Measurements from ENCODE around the gene CBL. TPM values are rescaled to one million over a fixed set of nuclear protein-coding genes. Genes with fewer than 3 reads are reported as not detected.

Gene CBL
- total RNA-seq, 1 donor from 2014 or later: 22.5 TPM

DNA sequence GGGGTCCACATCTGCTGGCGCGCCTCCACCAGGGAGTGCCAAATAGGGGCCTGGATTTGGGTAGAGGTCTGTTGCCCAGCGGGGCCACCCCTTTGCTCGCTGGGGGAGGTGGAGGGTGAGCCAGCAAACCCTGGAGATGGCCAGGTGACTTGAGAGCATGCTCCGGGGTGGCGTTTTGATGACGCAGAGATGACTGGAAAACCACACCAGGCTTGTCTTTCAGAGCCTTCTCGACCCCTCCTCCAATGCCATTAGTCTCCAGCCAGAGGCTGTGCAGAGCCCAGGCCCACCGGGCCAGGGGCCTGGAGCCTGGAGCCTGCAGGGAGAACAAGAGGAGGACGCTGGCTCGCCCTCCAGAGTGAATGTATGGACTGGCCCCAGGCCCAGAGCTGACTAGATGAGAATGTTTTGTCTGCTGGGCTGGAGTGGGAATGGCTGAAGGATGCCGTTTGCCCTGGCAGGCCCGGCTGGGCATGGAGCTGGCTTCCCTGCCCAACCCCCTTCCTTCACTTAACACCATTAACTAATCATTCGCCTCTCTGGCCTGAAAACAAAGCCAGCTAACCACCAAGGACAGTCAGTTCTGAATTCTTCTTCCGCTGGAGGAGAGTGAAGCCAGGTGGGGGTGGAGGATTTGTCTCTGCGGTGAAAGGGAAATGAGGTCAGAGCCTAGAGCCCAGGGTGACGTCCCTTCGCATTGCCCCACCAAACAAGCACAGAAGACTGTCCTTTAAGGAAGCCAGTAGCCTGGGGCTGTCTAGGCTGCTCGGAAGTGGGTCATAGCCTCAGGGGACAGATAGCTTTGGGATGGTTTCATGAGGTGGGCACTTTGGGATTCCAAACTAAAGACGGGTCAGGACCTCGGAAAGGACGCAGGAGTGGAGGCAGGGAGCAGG is 112.3 kb downstream of the CBL start:
- Histone ChIP-seq H3K36me3 (ENCODE audit: control insufficient read depth, insufficient read depth, low read length) (no peaks in the 10 kb centered on the region), H3K27me3 (ENCODE audit: control insufficient read depth, insufficient read depth, low read length) (no peaks in the 10 kb centered on the region), H3K4me3 (ENCODE audit: low read depth, low read length) (no peak overlapping the region)
- TF ChIP-seq, protein P1, sequence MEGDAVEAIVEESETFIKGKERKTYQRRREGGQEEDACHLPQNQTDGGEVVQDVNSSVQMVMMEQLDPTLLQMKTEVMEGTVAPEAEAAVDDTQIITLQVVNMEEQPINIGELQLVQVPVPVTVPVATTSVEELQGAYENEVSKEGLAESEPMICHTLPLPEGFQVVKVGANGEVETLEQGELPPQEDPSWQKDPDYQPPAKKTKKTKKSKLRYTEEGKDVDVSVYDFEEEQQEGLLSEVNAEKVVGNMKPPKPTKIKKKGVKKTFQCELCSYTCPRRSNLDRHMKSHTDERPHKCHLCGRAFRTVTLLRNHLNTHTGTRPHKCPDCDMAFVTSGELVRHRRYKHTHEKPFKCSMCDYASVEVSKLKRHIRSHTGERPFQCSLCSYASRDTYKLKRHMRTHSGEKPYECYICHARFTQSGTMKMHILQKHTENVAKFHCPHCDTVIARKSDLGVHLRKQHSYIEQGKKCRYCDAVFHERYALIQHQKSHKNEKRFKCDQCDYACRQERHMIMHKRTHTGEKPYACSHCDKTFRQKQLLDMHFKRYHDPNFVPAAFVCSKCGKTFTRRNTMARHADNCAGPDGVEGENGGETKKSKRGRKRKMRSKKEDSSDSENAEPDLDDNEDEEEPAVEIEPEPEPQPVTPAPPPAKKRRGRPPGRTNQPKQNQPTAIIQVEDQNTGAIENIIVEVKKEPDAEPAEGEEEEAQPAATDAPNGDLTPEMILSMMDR (IDR thresholded peaks at IDR 0.05; ENCODE audit: insufficient read depth, low read length, poor library complexity, severe bottlenecking): no peak
- peak; percentile 58 for DNase-seq (ENCODE audit: low read depth)

DNA sequence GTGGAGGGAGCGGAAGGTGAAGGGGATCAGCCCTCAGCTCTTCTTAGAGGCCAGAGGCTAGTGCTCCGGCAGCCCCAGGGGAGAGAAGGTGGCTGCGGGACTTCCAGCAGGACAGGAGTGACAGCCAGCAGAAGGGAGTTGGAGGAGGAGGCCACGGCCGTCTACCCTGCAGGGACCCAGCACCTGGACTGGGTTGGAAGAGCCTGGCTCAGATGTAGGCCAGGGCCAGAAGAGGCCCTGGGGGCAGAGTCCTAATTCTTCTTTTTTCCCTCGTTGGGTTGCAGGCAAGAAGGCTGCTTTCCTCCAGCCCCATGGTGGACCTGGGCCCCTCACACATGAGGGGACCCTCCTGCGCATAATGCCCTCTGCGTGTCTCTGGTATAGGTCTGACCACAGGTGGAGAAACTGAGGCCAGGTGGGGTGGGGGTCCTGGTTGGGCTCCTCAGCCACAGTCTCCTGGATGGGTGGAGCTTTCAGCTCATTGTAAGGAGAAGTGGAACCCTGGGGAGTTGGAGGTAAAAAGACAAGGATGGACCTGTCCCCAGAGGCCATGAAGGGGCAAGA is 113.1 kb downstream of the CBL start:
- TF ChIP-seq, protein P1 (IDR thresholded peaks at IDR 0.05; ENCODE audit: insufficient read depth, low read length, poor library complexity, severe bottlenecking): no peak
- H3K36me3 ChIP-seq (ENCODE audit: control insufficient read depth, insufficient read depth, low read length): no peaks in the 10 kb centered on the region
- DNase-seq (ENCODE audit: low read depth): no peak
- H3K27me3 ChIP-seq (ENCODE audit: control insufficient read depth, insufficient read depth, low read length): no peaks in the 10 kb centered on the region
- H3K4me3 ChIP-seq (ENCODE audit: low read depth, low read length): no peak overlapping the region

DNA sequence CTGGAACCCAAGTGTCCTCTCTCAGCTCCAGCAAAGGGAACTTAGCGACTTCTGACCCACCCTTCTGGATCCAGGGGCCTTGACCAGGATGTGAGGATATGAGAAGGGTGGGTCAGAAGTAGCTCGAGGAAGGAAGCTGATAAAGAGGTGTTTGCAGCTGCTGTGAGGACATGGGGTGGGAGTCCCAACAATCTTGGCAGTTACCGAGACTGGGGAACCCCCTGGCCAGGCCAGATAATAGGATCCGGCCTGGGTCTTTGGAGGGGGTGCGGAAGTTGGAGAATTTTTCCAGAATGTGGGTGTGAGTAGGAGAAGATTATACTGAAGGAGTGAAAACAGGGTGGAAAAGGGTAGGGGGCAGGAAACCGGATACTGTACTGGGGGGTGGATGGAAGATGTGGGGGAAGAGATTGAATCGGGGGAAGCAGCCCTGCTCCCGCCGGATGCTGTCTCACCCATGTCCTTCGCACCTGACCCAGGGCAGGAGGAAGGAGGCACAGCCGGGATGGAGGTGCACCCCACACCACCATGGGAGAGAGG is 113.6 kb downstream of the CBL start:
- H3K27me3 ChIP-seq (ENCODE audit: control insufficient read depth, insufficient read depth, low read length): no peaks in the 10 kb centered on the region
- TF ChIP-seq, protein P1 (IDR thresholded peaks at IDR 0.05; ENCODE audit: insufficient read depth, low read length, poor library complexity, severe bottlenecking): no peak
- H3K36me3 ChIP-seq (ENCODE audit: control insufficient read depth, insufficient read depth, low read length): no peaks in the 10 kb centered on the region
- no peak overlapping the region for H3K4me3 ChIP-seq (ENCODE audit: low read depth, low read length)
- no peak for DNase-seq (ENCODE audit: low read depth)

DNA sequence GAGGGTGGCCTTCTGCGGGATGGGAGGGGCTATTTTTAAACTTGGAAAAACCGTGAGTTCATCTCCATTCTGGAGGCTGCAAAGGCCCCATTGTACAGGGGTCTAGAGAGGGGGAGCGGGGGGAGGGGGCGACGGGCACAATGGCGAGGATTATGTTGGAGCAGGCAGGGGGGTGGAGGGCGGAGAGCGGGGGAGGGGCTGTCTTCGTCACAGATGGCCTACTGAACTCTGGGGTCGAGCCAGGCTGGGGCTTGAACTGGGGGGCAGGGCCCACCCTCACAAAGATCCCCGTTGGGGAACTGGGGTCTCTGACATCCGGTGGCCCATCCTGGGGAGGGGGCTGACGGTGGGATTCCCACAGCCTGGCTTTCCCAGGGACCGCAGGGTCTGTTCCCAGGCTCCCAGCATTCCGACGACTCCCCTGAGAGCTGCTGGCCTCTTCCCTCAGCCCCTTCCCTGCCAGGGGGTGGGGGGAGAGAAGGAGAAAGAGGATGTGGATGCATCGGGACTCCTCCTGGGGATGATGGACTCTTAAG is 114.2 kb downstream of the CBL start:
- no peak for DNase-seq (ENCODE audit: low read depth)
- TF ChIP-seq, protein P1 (IDR thresholded peaks at IDR 0.05; ENCODE audit: insufficient read depth, low read length, poor library complexity, severe bottlenecking): no peak
- no peaks in the 10 kb centered on the region for H3K36me3 ChIP-seq (ENCODE audit: control insufficient read depth, insufficient read depth, low read length)
- peak overlapping the region; percentile 35 for H3K4me3 ChIP-seq (ENCODE audit: low read depth, low read length)
- no peaks in the 10 kb centered on the region for H3K27me3 ChIP-seq (ENCODE audit: control insufficient read depth, insufficient read depth, low read length)

DNA sequence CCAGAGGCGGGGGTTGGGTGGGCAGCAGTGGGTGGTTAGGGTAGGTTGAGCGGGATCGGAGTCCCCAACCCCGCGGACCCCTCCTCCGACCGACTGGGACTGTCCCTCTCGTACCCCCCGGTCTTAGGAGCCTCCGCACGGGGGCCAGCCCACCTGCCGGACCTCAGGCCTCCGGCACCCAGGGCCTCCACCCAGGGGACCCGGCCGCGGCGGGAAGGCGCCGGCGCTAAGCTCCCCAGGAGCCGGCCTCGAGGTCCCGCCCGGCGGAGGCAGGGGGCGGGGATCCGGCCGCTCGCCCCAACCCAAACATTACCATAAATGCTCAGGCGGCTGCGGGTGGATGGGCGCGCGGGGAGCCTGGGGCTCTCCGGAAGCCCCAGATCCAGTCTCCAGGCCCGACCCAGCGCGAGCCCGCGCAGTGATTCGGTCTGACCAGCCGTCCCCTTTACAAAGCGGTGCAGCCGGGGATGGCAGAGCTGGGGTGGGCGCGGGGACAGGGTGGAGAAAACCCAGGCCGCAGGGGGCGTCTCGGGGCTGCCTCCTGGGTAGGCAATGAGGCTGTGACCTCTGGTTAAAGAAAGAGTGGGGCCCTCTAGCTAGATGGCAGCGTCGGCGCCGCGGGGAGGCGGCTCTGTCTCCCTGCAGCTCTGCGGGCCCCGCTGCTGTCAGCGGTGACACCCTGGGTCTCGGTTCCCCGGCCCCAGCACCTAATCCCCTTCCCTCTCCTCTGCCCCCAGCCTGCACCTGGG is 114.8 kb downstream of the CBL start:
- Histone ChIP-seq H3K4me3 (ENCODE audit: low read depth, low read length) (peak overlapping the region; percentile 35), H3K36me3 (ENCODE audit: control insufficient read depth, insufficient read depth, low read length) (no peaks in the 10 kb centered on the region), H3K27me3 (ENCODE audit: control insufficient read depth, insufficient read depth, low read length) (no peaks in the 10 kb centered on the region)
- TF ChIP-seq, protein P1 (IDR thresholded peaks at IDR 0.05; ENCODE audit: insufficient read depth, low read length, poor library complexity, severe bottlenecking): no peak
- DNase-seq (ENCODE audit: low read depth): no peak
